WTC11 (cell line): ENCODE data around the gene CDK9. TPM values are rescaled to one million over a fixed set of nuclear protein-coding genes. Genes with fewer than 3 reads are reported as not detected.

Experiments used
- ATAC-seq: fragments of 200-7000 bp; cut with Tn5 transposase; 2 replicates; pipeline ENCODE4 v1.10.0; 2021; ENCODE audit warnings: mild to moderate bottlenecking, moderate library complexity
- CTCF ChIA-PET: fragments of 300-600 bp; sonication (Branson Sonifier 250); formaldehyde crosslinking; loops from one replicate; lab custom pipeline; 2021; ENCODE audit warnings: antibody characterized with exemption; lab: Charles Lee
- POLR2A ChIA-PET: fragments of 350-600 bp; sonication (Branson Sonifier 250); formaldehyde crosslinking; loops from one replicate; lab custom pipeline; 2021; ENCODE audit warnings: antibody characterized with exemption; lab: Charles Lee
- DNase-seq: peaks from one replicate; pipeline ENCODE4 v3.0.0; 2021; ENCODE audit warnings: low spot score
- H3K27ac Mint-ChIP-seq: 2 replicates; pipeline ENCODE4 v1.8.0; 2021; ENCODE audit warnings: mixed read lengths
- H3K27me3 Mint-ChIP-seq: 2 replicates; pipeline ENCODE4 v1.8.0; 2021; ENCODE audit warnings: low read depth, mild to moderate bottlenecking, moderate library complexity, mixed read lengths
- H3K36me3 Mint-ChIP-seq: 2 replicates; pipeline ENCODE4 v1.8.0; 2021; ENCODE audit warnings: mixed read lengths
- H3K4me1 Mint-ChIP-seq: 2 replicates; pipeline ENCODE4 v1.8.0; 2022; ENCODE audit warnings: mixed read lengths
- H3K4me3 Mint-ChIP-seq: 2 replicates; pipeline ENCODE4 v1.8.0; 2021; ENCODE audit warnings: mild to moderate bottlenecking, moderate library complexity, mixed read lengths
- H3K9me3 Mint-ChIP-seq: 2 replicates; pipeline ENCODE4 v1.8.0; 2021; ENCODE audit warnings: mixed read lengths
- ATF1 ChIP-seq: sonication (generic); formaldehyde crosslinking; IDR thresholded peaks from 2 replicates; pipeline ENCODE4 v1.8.1; 2023; ENCODE audit warnings: mild to moderate bottlenecking, moderate library complexity, missing genetic modification reagents
- IRF2 ChIP-seq: sonication (generic); formaldehyde crosslinking; IDR thresholded peaks from 2 replicates; pipeline ENCODE4 v1.8.0; 2022; ENCODE audit warnings: low read depth, missing genetic modification reagents, borderline replicate concordance
- OVOL2 ChIP-seq: fragments of 250-450 bp; sonication (Bioruptor Pico); IDR thresholded peaks from 2 replicates; pipeline ENCODE4 v1.9.0; 2021; ENCODE audit warnings: mild to moderate bottlenecking, borderline replicate concordance
- SOX15 ChIP-seq: fragments of 250-450 bp; sonication (Bioruptor Pico); IDR thresholded peaks from 2 replicates; pipeline ENCODE4 v1.9.0; 2021; ENCODE audit warnings: mild to moderate bottlenecking
- TEAD4 ChIP-seq: sonication (generic); formaldehyde crosslinking; IDR thresholded peaks from 2 replicates; pipeline ENCODE4 v1.8.0; 2022; ENCODE audit warnings: mild to moderate bottlenecking, missing genetic modification reagents
- ZNF219 ChIP-seq: sonication (generic); formaldehyde crosslinking; IDR thresholded peaks from 2 replicates; pipeline ENCODE4 v1.8.0; 2023; ENCODE audit warnings: missing genetic modification reagents, mild to moderate bottlenecking, borderline replicate concordance
- ZNF423 ChIP-seq: fragments of 250-450 bp; sonication (Bioruptor Pico); IDR thresholded peaks from 2 replicates; pipeline ENCODE4 v2.1.2; 2022; ENCODE audit warnings: mild to moderate bottlenecking, moderate library complexity
- total RNA-seq: library from RNA; stranded (reverse); gene quantifications from 3 replicates; pipeline ENCODE4 v1.2.3, GENCODE V29; 2021
- TF ChIP-seq, protein P1 (sequence below): sonication (generic); formaldehyde crosslinking; IDR thresholded peaks from 2 replicates; pipeline ENCODE4 v1.8.0; 2022; ENCODE audit warnings: mild to moderate bottlenecking, missing genetic modification reagents
- TF ChIP-seq, protein P2 (sequence below): sonication (generic); formaldehyde crosslinking; IDR thresholded peaks from 2 replicates; pipeline ENCODE4 v1.8.1; 2022; ENCODE audit warnings: low read depth, mild to moderate bottlenecking, moderate library complexity, missing genetic modification reagents, borderline replicate concordance
- TF ChIP-seq, protein P3 (sequence below): sonication (generic); formaldehyde crosslinking; IDR thresholded peaks from 2 replicates; pipeline ENCODE4 v1.8.1; 2023; ENCODE audit warnings: mild to moderate bottlenecking, missing genetic modification reagents, moderate library complexity
- TF ChIP-seq, protein P4 (sequence below): sonication (generic); formaldehyde crosslinking; IDR thresholded peaks from 2 replicates; pipeline ENCODE4 v1.8.1; 2022; ENCODE audit warnings: mild to moderate bottlenecking, missing genetic modification reagents, moderate library complexity, borderline replicate concordance
- TF ChIP-seq, protein P5 (sequence below): sonication (generic); formaldehyde crosslinking; IDR thresholded peaks from 2 replicates; pipeline ENCODE4 v1.8.1; 2023; ENCODE audit warnings: mild to moderate bottlenecking, missing genetic modification reagents, moderate library complexity
- TF ChIP-seq, protein P6 (sequence below): sonication (generic); formaldehyde crosslinking; IDR thresholded peaks from 2 replicates; pipeline ENCODE4 v1.8.1; 2023; ENCODE audit warnings: mild to moderate bottlenecking, missing genetic modification reagents
- TF ChIP-seq, protein P7 (sequence below): sonication (generic); formaldehyde crosslinking; IDR thresholded peaks from 2 replicates; pipeline ENCODE4 v1.8.0; 2023; ENCODE audit warnings: mild to moderate bottlenecking, missing genetic modification reagents
- TF ChIP-seq, protein P8 (sequence below): sonication (generic); formaldehyde crosslinking; IDR thresholded peaks from 2 replicates; pipeline ENCODE4 v1.8.0; 2023; ENCODE audit warnings: missing genetic modification reagents
- TF ChIP-seq, protein P9 (sequence below): fragments of 250-450 bp; sonication (Bioruptor Pico); IDR thresholded peaks from 2 replicates; pipeline ENCODE4 v1.9.0; 2021; ENCODE audit warnings: mild to moderate bottlenecking, borderline replicate concordance

Gene CDK9
- total RNA-seq, 1 experiment from 2014 or later = 111 TPM

DNA sequence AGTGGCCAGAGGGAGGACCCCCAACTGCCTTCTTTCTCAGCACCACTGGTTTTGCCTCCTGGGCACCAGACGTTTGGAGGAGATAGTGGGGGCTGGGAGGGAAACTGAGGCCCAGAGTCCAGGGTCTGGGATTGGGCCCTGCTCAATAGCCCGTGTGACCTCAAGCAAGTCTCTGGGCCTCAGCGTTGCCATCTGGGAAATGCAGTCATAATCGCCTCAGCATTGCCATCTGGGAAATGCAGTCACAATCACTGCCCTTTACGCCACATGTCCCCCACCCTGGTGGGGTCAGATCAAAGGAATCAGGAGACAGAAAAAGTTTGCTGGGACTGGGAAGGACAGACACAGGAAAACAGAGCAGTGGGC is 8.9 kb upstream of the CDK9 start:
- Mint-ChIP-seq H3K27me3 (no peaks in the 10 kb centered on the region), H3K36me3 (no peaks in the 10 kb centered on the region), H3K4me1 (peaks cover 19% of the 10 kb centered on the region), H3K9me3 (no peaks in the 10 kb centered on the region), H3K4me3 (no peak overlapping the region), H3K27ac (no peak overlapping the region)
- CTCF ChIA-PET = interaction anchor here (1.2 to 1.9 kb wide), 4 partner anchors 9 to 93 kb away, joined by 4 to 14 read pairs (median 8); partner anchors contain the start of genes CDK9 and TOR2A
- DNase-seq (no peak), ATAC-seq (no peak)
- TF ChIP-seq, protein P1, sequence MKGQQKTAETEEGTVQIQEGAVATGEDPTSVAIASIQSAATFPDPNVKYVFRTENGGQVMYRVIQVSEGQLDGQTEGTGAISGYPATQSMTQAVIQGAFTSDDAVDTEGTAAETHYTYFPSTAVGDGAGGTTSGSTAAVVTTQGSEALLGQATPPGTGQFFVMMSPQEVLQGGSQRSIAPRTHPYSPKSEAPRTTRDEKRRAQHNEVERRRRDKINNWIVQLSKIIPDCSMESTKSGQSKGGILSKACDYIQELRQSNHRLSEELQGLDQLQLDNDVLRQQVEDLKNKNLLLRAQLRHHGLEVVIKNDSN (CRISPR knock-in tag) = no peak
- TF ChIP-seq TEAD4 (CRISPR knock-in tag) = no peak
- TF ChIP-seq, protein P2, sequence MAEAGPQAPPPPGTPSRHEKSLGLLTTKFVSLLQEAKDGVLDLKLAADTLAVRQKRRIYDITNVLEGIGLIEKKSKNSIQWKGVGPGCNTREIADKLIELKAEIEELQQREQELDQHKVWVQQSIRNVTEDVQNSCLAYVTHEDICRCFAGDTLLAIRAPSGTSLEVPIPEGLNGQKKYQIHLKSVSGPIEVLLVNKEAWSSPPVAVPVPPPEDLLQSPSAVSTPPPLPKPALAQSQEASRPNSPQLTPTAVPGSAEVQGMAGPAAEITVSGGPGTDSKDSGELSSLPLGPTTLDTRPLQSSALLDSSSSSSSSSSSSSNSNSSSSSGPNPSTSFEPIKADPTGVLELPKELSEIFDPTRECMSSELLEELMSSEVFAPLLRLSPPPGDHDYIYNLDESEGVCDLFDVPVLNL = no peak
- TF ChIP-seq, protein P3, sequence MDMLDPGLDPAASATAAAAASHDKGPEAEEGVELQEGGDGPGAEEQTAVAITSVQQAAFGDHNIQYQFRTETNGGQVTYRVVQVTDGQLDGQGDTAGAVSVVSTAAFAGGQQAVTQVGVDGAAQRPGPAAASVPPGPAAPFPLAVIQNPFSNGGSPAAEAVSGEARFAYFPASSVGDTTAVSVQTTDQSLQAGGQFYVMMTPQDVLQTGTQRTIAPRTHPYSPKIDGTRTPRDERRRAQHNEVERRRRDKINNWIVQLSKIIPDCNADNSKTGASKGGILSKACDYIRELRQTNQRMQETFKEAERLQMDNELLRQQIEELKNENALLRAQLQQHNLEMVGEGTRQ (CRISPR knock-in tag) = no peak
- POLR2A ChIA-PET = no interaction called here

DNA sequence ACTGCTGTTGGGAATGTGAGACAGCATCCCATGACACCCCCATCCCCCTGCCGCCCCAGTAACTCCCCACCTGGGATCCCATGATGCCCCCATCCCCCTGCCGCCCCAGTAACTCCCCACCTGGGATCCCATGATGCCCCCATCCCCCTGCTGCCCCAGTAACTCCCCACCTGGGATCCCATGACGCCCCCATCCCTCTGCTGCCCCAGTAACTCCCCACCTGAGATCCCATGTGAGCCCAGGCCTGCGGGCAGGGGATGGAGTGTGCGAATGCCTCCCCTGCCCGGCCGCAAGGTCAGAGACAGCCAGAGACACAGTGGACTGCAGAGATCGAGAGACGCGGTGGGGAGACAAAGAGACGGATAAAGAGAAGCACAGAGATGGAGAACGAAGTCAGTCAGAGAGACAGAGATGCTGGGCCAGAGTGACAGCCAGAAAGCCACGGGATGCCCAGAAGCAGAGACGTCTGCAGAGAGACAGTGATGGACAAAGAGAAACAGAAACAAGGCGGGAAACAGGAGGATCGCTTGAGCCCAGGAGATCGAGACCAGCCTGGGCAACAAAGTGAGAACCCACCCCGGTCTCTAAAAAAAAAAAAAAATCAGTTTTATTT is 8.4 kb upstream of the CDK9 start:
- Mint-ChIP-seq H3K9me3 (no peaks in the 10 kb centered on the region), H3K4me3 (no peak overlapping the region), H3K36me3 (no peaks in the 10 kb centered on the region), H3K27ac (no peak overlapping the region), H3K4me1 (peaks cover 19% of the 10 kb centered on the region), H3K27me3 (no peaks in the 10 kb centered on the region)
- DNase-seq = no peak
- no peak for ATAC-seq
- ChIA-PET POLR2A (no interaction called here), CTCF (interaction anchor here (0.7 to 0.9 kb wide), 2 partner anchors 43 to 209 kb away, joined by 3 to 4 read pairs; partner anchors contain the start of gene TOR2A)
- no peak for TF ChIP-seq ATF1 (CRISPR knock-in tag)
- no peak for TF ChIP-seq SOX15 (CRISPR knock-in tag)
- TF ChIP-seq, protein P4, sequence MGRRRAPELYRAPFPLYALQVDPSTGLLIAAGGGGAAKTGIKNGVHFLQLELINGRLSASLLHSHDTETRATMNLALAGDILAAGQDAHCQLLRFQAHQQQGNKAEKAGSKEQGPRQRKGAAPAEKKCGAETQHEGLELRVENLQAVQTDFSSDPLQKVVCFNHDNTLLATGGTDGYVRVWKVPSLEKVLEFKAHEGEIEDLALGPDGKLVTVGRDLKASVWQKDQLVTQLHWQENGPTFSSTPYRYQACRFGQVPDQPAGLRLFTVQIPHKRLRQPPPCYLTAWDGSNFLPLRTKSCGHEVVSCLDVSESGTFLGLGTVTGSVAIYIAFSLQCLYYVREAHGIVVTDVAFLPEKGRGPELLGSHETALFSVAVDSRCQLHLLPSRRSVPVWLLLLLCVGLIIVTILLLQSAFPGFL (CRISPR knock-in tag) = no peak
- TF ChIP-seq ZNF219 (CRISPR knock-in tag) = no peak
- TF ChIP-seq, protein P5, sequence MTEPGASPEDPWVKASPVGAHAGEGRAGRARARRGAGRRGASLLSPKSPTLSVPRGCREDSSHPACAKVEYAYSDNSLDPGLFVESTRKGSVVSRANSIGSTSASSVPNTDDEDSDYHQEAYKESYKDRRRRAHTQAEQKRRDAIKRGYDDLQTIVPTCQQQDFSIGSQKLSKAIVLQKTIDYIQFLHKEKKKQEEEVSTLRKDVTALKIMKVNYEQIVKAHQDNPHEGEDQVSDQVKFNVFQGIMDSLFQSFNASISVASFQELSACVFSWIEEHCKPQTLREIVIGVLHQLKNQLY (CRISPR knock-in tag) = no peak
- TF ChIP-seq ZNF423 (CRISPR knock-in tag) = no peak
- TF ChIP-seq, protein P6, sequence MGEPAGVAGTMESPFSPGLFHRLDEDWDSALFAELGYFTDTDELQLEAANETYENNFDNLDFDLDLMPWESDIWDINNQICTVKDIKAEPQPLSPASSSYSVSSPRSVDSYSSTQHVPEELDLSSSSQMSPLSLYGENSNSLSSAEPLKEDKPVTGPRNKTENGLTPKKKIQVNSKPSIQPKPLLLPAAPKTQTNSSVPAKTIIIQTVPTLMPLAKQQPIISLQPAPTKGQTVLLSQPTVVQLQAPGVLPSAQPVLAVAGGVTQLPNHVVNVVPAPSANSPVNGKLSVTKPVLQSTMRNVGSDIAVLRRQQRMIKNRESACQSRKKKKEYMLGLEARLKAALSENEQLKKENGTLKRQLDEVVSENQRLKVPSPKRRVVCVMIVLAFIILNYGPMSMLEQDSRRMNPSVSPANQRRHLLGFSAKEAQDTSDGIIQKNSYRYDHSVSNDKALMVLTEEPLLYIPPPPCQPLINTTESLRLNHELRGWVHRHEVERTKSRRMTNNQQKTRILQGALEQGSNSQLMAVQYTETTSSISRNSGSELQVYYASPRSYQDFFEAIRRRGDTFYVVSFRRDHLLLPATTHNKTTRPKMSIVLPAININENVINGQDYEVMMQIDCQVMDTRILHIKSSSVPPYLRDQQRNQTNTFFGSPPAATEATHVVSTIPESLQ (CRISPR knock-in tag) = no peak
- no peak for TF ChIP-seq OVOL2 (CRISPR knock-in tag)
- TF ChIP-seq, protein P7, sequence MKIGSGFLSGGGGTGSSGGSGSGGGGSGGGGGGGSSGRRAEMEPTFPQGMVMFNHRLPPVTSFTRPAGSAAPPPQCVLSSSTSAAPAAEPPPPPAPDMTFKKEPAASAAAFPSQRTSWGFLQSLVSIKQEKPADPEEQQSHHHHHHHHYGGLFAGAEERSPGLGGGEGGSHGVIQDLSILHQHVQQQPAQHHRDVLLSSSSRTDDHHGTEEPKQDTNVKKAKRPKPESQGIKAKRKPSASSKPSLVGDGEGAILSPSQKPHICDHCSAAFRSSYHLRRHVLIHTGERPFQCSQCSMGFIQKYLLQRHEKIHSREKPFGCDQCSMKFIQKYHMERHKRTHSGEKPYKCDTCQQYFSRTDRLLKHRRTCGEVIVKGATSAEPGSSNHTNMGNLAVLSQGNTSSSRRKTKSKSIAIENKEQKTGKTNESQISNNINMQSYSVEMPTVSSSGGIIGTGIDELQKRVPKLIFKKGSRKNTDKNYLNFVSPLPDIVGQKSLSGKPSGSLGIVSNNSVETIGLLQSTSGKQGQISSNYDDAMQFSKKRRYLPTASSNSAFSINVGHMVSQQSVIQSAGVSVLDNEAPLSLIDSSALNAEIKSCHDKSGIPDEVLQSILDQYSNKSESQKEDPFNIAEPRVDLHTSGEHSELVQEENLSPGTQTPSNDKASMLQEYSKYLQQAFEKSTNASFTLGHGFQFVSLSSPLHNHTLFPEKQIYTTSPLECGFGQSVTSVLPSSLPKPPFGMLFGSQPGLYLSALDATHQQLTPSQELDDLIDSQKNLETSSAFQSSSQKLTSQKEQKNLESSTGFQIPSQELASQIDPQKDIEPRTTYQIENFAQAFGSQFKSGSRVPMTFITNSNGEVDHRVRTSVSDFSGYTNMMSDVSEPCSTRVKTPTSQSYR (CRISPR knock-in tag) = no peak
- no peak for TF ChIP-seq IRF2 (CRISPR knock-in tag)
- TF ChIP-seq, protein P8, sequence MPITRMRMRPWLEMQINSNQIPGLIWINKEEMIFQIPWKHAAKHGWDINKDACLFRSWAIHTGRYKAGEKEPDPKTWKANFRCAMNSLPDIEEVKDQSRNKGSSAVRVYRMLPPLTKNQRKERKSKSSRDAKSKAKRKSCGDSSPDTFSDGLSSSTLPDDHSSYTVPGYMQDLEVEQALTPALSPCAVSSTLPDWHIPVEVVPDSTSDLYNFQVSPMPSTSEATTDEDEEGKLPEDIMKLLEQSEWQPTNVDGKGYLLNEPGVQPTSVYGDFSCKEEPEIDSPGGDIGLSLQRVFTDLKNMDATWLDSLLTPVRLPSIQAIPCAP (CRISPR knock-in tag) = no peak
- TF ChIP-seq, protein P1 (CRISPR knock-in tag) = no peak
- TF ChIP-seq, protein P9, sequence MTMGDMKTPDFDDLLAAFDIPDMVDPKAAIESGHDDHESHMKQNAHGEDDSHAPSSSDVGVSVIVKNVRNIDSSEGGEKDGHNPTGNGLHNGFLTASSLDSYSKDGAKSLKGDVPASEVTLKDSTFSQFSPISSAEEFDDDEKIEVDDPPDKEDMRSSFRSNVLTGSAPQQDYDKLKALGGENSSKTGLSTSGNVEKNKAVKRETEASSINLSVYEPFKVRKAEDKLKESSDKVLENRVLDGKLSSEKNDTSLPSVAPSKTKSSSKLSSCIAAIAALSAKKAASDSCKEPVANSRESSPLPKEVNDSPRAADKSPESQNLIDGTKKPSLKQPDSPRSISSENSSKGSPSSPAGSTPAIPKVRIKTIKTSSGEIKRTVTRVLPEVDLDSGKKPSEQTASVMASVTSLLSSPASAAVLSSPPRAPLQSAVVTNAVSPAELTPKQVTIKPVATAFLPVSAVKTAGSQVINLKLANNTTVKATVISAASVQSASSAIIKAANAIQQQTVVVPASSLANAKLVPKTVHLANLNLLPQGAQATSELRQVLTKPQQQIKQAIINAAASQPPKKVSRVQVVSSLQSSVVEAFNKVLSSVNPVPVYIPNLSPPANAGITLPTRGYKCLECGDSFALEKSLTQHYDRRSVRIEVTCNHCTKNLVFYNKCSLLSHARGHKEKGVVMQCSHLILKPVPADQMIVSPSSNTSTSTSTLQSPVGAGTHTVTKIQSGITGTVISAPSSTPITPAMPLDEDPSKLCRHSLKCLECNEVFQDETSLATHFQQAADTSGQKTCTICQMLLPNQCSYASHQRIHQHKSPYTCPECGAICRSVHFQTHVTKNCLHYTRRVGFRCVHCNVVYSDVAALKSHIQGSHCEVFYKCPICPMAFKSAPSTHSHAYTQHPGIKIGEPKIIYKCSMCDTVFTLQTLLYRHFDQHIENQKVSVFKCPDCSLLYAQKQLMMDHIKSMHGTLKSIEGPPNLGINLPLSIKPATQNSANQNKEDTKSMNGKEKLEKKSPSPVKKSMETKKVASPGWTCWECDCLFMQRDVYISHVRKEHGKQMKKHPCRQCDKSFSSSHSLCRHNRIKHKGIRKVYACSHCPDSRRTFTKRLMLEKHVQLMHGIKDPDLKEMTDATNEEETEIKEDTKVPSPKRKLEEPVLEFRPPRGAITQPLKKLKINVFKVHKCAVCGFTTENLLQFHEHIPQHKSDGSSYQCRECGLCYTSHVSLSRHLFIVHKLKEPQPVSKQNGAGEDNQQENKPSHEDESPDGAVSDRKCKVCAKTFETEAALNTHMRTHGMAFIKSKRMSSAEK (CRISPR knock-in tag) = no peak
